GM23338 (cell line): ENCODE data around the gene ACADS. TPM values are rescaled to one million over a fixed set of nuclear protein-coding genes. Genes with fewer than 3 reads are reported as not detected.

Source experiments
- polyA plus RNA-seq: library from polyadenylated mRNA; unstranded; fragments of >200 nt; fragmentation: Nextera tagmentation; extraction: Ambion mirVana; gene quantifications from 2 replicates; pipeline ENCODE4 v1.2.1, GENCODE V29; 2016
- total RNA-seq: library from RNA; depleted of rRNA; stranded (reverse); fragments of >200 nt; shearing (Covaris generic); gene quantifications from 2 replicates; pipeline ENCODE4 v1.2.3, GENCODE V29; 2014; rRNA removed

Gene ACADS
- total and polyA plus RNA-seq, 2 experiments from 2014 or later = 3.1 to 5.7 TPM

Other genes starting within 250 kb of the ACADS start
- gene DYNLL1, start 229.7 kb upstream of the ACADS start, total RNA-seq = 310 and 313 TPM in 2 replicates
- gene DYNLL1, start 229.7 kb upstream of the ACADS start, polyA plus RNA-seq = 833 and 868 TPM in 2 replicates
- 32.5 and 32.6 TPM in 2 replicates for gene COQ5, start 196.7 kb upstream of the ACADS start, total RNA-seq
- gene COQ5, start 196.7 kb upstream of the ACADS start, polyA plus RNA-seq = 30.7 and 32.4 TPM in 2 replicates
- gene RNF10, start 191.5 kb upstream of the ACADS start, total RNA-seq = 90.4 and 113 TPM in 2 replicates
- 149 and 154 TPM in 2 replicates for gene RNF10, start 191.5 kb upstream of the ACADS start, polyA plus RNA-seq
- 52.4 and 55.6 TPM in 2 replicates for gene POP5, start 144.4 kb upstream of the ACADS start, total RNA-seq
- 131 and 140 TPM in 2 replicates for gene POP5, start 144.4 kb upstream of the ACADS start, polyA plus RNA-seq
- 5.2 and 7.0 TPM in 2 replicates for gene CABP1, start 85.2 kb upstream of the ACADS start, total RNA-seq
- 4.7 and 5.1 TPM in 2 replicates for gene CABP1, start 85.2 kb upstream of the ACADS start, polyA plus RNA-seq
- gene MLEC, start 38.7 kb upstream of the ACADS start, total RNA-seq = 217 and 225 TPM in 2 replicates
- gene MLEC, start 38.7 kb upstream of the ACADS start, polyA plus RNA-seq = 257 and 264 TPM in 2 replicates
- gene UNC119B, start 15.4 kb upstream of the ACADS start, total RNA-seq = 48.2 and 51.3 TPM in 2 replicates
- gene UNC119B, start 15.4 kb upstream of the ACADS start, polyA plus RNA-seq = 9.9 and 11.7 TPM in 2 replicates
- gene SPPL3, start 178.5 kb downstream of the ACADS start, total RNA-seq = 25.2 and 27.8 TPM in 2 replicates
- 10.9 and 12.7 TPM in 2 replicates for gene SPPL3, start 178.5 kb downstream of the ACADS start, polyA plus RNA-seq